CMK (cell line): ENCODE measurements around the gene ELF5.
A peak's percentile ranks its signal among the peaks of the same experiment; 100 is the strongest.

Experiments used
- DNase-seq: peaks from one replicate; pipeline ENCODE4 v3.0.0-alpha.2; 2010; ENCODE audit warnings: low read depth

Gene ELF5

DNA sequence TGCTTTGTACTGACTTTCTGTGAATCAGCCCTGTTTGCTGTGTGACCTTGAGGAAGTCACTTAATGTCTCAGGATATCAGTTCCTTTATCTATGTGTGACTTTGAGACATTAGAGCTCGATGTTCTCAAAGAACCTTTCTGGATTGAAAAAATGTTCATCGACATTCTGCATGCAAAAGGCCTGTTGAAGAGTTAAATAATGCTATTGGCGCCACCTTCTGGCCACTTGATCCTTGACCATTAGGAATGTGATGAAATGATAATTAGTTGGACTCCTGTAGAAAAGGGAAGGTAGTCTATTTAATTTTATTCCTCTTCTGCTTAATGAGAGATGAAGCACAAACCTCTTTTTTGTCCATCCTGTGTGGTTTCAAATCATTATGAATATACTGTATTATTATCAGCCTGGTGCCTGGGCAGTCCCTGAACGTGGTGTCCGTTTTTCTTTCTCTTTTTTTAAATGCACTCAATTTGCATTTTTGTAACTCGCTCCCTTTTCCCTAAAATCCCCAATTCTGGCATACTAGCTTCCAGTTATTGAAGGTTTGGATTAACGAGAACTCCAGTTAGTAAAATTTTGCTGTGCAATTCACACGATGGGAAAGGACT is 20.7 kb downstream of the ELF5 start:
- DNase-seq = peak; percentile 30

DNA sequence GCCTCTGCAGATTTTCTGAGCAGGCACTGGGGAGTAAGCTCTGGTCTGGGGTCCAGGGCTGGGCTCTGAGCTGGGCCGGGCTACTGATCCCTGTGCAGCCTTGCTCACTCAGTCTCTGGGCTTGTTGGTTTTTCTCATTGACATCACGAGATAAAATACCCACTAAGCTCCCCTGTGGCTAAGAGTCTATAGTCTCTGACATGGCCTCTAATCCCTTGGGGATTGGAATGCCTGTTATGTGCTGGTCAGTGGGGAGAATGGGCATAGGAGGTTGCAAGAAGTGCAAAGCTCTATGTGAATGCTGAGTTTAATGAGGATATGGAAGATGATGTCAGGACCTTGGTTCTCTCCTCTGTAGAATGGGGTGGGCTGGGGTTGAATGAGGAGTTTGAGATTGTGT is 23.3 kb downstream of the ELF5 start:
- DNase-seq = no peak

DNA sequence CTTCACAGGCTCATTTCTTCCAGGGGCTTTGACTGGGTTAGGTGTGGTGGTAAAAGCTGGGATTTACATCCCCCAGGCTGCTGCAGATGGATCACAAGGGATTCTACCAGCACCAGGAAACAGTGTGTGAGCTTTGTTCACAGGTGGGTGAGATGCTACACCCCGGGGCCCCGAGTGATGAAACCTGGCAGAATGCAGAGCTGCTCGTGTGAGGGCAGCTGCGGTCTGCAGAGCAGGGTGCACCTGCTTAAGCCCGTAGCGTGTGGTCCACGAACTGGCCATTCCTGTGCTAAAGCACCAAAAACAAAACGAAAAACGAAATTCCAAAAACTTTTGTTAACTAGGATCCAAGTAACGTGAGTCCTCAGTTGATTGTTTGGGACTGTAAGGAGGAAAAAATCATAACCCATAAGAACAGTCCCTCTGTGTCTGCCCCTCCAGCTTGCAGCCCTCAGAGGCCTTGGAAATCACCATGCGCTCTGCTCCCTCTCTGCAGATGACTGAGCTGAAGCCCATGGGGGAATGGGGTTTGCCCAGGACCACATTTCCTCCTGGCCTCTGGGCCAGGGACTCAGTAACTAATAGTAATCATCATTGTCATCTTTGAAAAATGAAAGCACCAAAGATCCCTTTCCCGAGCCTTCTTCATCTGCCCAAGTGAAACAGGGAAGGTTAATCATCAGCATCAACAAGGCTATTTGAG is 24.6 kb downstream of the ELF5 start:
- DNase-seq = no peak

DNA sequence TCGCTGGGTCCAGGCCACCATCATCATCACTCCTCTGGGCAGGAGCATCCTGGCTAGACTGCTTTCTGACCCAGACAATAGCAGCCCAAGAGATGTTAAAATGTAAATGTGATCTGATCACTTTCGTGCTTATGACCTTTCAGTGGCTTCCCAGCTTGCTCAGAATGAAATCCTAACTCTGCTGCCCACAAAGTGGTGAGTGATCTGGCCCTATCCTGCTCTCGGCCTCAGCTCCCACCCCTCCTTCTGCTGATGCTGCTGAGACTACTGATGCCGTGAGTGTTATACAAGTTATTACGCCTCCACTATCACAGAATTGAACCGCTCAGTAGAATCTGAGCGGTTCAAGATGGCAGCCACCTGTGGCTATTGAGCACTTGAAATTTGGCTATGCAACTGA is 26.2 kb downstream of the ELF5 start:
- DNase-seq = no peak

DNA sequence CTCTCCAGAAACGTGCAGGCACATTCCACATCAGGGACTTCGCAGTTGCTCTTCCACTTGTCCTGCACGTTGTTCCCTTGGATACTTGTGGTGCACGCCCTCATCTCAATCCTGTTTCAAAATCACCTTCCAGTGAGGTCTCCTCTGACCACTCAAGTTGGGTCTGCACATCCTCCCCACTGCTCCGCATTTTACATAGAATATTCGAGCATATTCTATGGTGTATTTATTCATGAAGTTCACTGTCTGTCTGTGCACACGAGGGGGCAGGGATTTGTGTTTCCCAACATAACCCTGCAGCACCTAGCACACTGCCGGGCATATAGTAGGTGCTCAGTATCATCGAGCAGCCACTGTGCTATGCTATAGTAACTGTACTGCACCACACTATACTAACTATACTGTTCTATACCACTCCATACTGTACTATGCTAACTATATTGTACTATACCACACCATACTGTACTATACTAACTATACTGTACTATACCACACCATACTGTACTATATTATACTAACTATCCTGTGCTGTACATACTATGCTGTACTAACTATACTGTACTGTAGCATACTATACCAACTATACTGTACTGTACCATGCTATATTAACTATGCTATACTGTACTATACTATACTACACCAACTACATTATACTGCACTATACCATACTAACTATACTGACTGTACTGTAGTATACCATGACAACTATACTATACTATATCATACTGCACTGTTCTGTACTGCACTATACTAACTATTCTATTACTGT is 30.3 kb downstream of the ELF5 start:
- DNase-seq = no peak

DNA sequence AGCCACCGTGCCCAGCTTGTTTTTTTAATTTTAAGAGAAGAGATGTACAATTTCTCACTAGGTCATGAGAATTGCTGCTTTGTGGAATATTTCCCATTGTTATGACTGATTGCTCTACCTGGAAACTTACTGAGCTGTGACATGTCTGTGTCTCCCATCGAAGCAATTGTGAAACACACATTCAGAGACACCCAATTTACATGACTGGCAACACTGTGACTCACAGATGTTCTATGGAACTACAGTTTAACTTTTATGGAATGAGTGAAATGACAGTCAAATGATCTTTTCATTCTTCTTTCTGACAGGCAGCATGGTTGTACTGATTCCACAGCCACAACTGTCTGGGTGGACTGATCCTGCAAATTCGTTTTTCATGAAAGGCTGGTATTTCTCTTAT is 32.3 kb downstream of the ELF5 start:
- DNase-seq = no peak

DNA sequence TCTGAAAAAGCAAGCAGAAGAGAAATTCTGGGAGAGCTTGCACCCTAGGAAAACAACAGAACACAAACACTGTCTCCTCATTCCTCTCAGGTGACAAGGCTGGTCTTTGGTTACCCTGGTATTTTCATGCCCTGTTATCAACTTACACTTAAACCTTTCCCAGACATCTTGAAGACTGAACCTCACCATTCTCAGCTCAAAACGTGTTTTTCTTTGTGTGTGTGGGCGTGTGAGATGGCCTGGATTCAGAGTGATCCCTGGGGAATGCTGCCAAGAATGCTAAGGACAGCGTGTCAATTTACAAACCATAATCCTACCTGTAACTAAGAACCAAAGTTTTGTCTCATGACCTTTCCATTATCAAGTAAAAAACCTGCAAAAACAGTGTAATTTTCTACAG is 33.3 kb downstream of the ELF5 start:
- DNase-seq = no peak

DNA sequence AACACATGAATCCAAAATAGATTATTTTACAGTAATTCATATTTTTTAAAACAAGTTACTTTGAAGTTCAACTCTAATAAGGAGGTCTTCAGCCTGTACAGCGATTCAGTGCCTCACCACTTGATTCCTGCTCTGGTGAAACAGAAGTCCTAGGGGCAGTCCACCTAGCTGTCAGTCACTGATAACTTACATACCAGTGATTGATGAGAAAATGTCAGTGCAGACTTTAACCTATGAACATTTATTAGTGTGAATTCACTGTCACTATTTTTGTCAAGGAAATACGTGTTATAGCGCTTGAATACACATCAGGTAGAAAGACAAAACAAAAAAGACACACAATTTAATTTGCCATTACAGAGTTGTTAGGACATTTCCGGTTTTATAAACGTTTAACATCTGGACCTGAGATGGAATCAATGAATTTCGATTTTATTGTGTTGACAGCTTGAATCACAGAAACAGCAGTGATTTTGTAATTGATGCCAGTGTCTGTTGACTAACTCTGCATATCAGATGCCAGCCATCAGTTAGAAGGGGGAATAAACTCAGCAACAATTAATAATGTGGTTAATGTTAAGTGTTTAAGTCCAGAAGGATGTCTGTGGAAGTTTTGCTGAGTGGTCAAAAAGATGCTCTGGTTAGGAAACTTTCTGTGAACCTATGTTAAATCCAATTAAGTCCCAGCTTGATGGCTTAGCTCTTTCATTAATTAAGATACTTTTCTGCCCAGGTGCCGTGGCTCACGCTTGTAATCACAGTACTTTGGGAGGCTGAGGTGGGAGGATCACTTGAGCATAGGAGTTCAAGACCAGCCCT is 34.5 kb downstream of the ELF5 start:
- no peak for DNase-seq

DNA sequence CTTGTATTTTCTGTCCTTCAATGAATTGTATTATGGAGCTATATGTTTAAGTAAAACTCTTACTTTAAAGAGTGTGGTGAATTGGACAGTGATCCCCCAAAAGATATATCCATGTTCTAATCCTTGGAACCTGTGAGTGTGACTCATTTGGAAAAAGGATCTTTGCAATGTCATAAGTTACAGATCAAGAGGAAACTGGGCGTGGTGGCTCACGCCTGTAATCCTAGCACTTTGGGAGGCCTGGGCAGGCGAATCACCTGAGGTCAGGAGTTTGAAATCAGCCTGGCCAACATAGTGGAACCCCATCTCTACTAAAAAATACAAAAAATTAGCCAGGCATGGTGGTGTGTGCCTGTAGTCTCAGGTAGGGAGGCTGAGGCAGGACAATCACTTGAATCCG is 36.7 kb downstream of the ELF5 start:
- DNase-seq = no peak

DNA sequence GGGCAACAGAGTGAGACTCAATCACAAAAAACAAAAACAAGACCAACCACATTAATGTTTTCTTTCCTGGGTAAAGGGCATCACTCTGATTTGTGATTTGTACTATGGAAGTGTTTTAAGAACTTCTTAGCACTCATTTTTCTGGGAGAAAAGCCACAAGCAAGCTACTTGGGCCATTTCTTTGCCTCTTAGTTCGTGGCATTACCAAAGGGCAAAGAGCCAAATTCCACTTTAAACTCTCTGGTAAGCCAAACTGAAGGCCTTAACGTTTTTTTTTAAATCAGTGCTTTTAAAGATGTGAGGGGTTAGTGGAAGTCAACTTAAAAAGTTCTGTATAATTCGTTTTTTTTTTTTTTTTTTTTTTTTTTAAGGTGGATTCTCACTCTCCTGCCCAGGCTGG is 37.9 kb downstream of the ELF5 start:
- no peak for DNase-seq

DNA sequence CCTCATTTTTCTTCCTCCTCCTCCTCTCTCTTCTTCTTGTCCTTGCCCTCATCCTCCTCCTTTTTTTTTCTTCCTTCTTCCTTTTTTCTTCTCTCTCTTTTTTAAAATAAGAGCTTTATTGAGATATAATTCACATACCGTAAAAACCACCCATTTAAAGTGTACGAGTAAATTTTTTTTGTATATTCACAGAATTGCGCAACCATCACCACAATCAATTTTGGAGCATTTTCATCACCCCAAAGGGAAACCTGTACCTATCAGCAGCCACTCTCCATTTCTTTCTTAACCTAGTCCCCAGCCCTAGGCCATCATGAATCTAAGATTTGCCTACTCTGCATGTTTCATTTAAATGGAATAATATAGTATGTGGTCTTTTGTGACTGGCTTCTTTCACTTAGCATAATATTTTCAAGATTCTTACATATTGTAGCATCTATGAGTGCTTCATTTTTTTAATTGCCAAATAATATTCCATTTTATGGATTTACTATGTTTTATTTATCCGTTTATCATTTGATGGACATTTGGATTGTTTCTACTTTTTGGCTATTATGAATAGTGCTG is 39.9 kb downstream of the ELF5 start:
- no peak for DNase-seq

DNA sequence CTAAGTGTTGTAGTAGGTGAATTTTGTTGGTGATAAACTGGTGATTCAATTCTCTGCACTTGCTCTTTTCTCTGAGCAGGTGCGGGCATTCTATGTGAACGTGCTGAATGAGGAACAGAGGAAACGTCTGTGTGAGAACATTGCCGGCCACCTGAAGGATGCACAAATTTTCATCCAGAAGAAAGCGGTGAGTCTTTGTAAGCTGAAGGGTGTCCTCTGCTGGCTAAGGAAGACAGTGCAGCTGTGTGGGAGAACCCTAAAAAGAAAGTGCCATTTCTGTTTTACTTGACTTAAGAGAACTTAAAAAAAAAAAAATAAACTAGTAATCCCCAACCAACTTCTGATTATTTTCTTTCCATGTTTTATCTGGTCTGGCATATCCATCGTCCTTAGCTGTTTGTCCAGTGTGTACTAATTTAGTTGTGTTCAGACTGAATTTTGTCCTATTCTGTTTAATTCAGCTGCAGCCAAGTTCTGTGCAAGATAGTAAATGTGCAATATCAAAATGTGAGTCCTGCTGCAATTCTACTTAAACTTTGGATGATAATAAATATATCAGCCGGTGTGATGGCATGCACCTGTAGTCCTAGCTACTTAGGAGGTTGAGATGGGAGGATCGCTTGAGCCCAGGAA is 45.3 kb downstream of the ELF5 start:
- no peak for DNase-seq

DNA sequence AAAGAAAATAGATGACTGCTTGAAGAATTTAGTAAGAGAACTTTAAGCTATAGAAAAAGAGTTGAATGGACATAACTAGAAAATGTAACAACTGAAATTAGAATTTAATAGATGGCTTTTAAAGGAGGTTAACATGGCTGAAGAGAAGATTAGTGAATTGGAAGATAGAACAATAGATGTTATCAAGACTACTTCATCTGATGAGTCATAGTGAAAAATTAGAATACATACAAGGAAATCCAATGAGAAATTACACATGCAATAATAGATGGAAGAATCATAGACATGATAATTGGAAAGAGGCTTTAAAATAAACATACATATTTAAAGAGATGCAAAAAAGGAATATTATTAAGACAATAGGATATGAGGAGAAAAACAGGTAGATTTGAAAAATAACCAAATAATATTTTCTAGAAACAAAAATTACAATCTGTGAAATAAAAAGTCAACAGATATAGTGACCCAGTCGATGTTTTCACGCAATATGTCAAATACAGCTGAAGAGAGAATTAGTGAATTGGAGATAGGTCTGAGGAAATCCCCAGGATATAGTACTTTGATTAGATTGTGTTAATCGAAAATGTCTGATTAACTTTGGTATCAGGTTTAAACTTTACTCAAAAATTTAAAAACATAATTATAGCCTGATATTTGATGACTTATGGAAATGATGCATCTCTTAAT is 46.6 kb downstream of the ELF5 start:
- DNase-seq = peak; percentile 20

DNA sequence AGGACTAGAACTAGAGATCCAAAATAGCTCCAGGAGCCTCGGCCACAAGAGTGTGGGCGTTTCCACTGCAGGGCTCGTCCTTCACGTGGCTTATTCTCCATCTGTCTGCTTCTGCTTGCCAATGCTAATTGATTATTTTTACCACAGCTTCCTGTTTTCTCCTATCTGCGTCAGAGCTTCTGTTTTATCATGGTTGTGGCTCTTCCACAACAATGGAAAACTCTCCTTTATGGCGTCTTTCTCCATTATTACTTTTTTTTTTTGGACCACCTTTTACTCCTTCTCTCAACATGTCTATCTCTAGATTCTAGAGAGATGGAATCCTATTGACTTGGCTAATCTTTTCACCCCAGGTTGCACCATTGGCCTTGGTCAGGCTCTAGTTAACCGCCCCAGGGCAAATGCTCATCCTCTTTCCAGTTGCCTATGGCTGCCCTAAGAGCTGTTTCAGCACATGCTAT is 49.0 kb downstream of the ELF5 start:
- peak; percentile 54 for DNase-seq

DNA sequence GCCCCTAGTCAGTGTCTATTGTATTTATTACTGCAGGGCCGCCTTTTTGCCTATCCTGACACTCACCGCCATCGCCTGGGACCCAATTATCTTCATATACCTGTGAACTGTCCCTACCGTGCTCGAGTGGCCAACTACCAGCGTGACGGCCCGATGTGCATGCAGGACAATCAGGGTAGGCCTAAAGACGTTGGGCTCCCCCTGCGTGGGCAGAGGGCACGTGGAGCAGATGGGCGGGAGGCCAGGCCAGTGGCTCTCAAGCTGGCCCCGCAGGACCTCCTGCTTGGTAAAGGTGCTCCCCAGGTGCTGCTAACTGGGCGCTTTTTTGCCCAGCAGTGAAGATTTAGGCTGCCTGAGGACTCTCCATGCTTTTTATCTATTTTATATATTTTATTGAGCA is 52.4 kb downstream of the ELF5 start:
- no peak for DNase-seq

DNA sequence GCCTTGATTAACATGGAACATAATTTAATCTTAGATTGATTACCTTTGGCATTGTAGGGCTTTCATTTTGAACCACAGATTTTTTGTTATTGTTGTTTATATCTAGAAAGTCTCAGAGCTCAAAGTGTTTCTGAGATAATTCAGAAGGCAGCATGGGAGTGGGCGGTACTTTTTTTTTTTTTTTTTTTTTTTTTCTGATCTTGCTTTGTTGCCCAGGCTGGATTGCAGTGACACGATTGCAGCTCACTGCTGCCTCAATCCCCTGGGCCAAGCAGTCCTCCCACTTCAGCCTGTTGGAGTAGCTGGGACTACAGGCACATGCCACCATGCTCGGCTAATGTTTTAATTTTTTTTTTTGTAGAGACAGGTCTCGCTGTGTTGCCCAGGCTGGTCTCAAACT is 53.3 kb downstream of the ELF5 start:
- DNase-seq = no peak

DNA sequence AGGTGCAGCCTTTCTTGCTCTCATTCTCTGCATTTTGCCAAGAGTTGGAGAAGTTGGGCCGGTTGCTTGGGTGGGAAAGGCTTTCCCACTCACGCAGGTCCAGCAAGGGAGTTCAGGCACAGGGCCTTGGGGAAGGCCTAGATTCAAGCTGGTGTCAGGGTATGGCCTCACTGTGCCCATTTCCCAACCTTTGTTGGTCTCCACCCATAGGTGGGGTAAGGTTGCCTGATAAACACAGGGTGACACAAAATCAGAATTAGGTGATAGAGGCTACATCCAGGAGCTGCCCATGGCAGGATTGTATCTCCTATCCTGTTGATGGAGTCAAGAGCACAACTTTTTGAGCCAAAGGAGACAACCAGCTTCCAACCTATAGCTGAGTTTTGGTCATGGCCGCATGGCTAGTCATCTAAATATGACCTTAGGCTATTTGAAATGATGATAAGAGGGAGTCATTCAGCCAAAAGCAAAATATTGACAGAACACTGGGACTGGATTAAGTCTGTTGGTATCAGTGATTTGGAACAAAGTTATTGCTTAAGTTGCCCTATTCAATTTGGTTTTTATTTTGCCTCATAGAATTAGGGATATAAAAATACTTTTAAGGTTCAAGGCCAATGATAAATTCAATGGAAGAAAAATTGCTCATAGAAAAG is 54.0 kb downstream of the ELF5 start:
- DNase-seq = no peak

DNA sequence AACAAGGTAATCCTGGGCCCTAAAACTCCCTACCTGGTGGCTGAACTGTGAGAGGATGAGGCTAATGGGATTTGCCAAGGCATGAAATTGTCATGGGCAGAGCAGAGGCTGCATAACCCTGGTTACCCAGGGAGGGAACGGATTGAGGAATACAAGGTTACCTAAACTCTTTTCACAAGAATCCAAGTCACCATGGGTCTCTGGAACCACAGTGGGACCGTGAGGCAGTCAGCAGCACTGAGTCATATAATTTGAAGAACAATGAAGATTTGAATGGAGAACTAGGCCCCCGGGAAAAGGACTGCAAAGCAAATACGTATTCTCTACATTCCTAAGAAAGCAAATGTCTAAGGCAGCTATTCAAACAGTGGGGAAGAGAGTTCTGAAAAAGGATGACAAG is 55.1 kb downstream of the ELF5 start:
- DNase-seq = no peak

DNA sequence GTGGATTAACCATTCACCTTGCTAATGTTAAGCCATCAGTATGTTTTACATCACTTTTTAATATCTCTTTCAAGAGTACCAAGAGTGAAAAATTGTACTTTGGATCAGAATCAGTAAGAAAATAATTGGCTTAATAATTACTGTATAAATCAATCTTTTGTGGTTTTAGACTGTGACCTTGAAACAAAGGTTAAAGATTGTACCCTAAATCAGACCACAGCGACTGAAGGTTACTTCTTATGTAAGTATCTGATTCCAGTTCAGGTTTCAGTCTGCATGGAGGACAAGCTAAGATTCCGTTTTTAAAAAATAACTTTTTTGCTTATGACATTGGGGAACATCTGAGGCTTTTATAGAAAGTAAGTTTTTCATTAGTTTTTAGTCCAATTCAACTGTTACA is 56.0 kb downstream of the ELF5 start:
- no peak for DNase-seq

DNA sequence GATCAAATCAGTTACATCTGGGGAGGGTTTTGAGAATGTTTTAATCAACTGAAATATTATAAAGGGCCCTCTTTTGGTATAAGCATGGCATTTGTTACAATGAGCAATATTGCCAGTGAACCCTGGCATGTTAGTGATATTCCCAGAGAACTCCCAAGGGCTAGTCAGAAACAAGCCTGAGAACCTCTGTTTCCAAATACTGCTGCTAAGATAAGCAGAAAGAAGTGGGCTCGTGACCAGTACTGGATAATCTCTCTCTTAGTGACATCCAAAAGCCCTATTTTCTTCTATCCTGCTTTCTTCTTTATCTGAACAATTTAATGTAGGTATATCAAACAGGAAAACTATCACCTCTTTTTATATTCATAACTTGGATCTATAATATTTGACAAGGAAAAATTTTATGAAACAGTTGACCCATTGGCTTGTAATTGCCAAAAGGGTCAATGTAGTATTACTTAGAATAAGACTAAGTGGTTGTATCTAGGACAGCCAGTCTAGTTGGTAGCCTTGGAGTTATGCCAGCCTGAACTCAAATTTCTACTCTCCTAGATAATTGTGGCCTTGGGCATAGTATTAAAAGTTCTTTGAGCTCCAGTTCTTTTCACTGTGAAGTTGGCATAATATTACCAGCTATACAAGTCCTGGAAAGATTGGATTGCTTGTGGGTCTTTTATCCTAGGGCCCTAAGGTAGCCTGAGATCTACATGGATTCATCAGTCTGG is 59.1 kb downstream of the ELF5 start:
- DNase-seq = no peak
